Calu3 (cell line): ENCODE results near the gene HOXC4. TPM values are rescaled to one million over a fixed set of nuclear protein-coding genes. Genes with fewer than 3 reads are reported as not detected.

Experiments used
- BruUV-seq: library from RNA; stranded (reverse); fragments of 400-500 nt; replicated peaks from 2 replicates; lab custom pipeline; 2021; lab: Mats Ljungman, UMichigan
- CTCF ChIA-PET: fragments of 300-600 bp; sonication (Branson Sonifier 250); formaldehyde crosslinking; loops from one replicate; lab custom pipeline; 2022; ENCODE audit warnings: antibody characterized with exemption; lab: Charles Lee
- DNase-seq: peaks from one replicate; pipeline ENCODE4 v3.0.0; 2022
- H3K27ac Mint-ChIP-seq: one replicate; pipeline ENCODE4 v1.8.0; 2022; ENCODE audit warnings: mixed read lengths; ENCODE audit not compliant: unreplicated experiment
- H3K27me3 Mint-ChIP-seq: one replicate; pipeline ENCODE4 v1.8.0; 2022; ENCODE audit warnings: mixed read lengths; ENCODE audit not compliant: unreplicated experiment
- H3K36me3 Mint-ChIP-seq: one replicate; pipeline ENCODE4 v1.8.0; 2022; ENCODE audit warnings: mild to moderate bottlenecking, moderate library complexity, mixed read lengths; ENCODE audit not compliant: insufficient read depth, unreplicated experiment
- H3K4me1 Mint-ChIP-seq: one replicate; pipeline ENCODE4 v1.8.0; 2022; ENCODE audit warnings: mild to moderate bottlenecking, low read depth, mixed read lengths; ENCODE audit not compliant: unreplicated experiment
- H3K4me3 Mint-ChIP-seq: one replicate; pipeline ENCODE4 v1.8.0; 2022; ENCODE audit warnings: mild to moderate bottlenecking, low read depth, moderate library complexity, mixed read lengths; ENCODE audit not compliant: unreplicated experiment
- H3K9me3 Mint-ChIP-seq: one replicate; pipeline ENCODE4 v1.8.0; 2022; ENCODE audit warnings: low read depth, mixed read lengths; ENCODE audit not compliant: unreplicated experiment
- CTCF ChIP-seq: fragments of 200-600 bp; IDR thresholded peaks from one replicate; pipeline ENCODE4 v1.8.0; 2022; ENCODE audit warnings: antibody characterized with exemption; ENCODE audit not compliant: unreplicated experiment
- intact Hi-C: fragments of 100-400 bp; cut with micrococcal nuclease; formaldehyde crosslinking; loops from one replicate; pipeline ENCODE4 v1.10.0; 2022; ENCODE audit not compliant: unreplicated experiment
- total RNA-seq: library from RNA; stranded (reverse); gene quantifications from 2 replicates; pipeline ENCODE4 v1.2.3, GENCODE V29; 2022

Gene HOXC4
- total RNA-seq, 1 experiment from 2014 or later: 0.57 TPM

GRCh38 chr12:54019924-54020590 is 33.6 kb upstream of the HOXC4 start:
- intact Hi-C loops: no loop called here
- H3K36me3 Mint-ChIP-seq: peaks cover 11% of the 10 kb centered on the region
- TF ChIP-seq CTCF: no peak
- DNase-seq: no peak
- CTCF ChIA-PET: no interaction called here
- H3K4me3 Mint-ChIP-seq: no peak overlapping the region
- H3K27ac Mint-ChIP-seq: no peak overlapping the region
- no TSS peak for BruUV-seq
- H3K4me1 Mint-ChIP-seq: no peaks in the 10 kb centered on the region
- H3K9me3 Mint-ChIP-seq: no peaks in the 10 kb centered on the region
- H3K27me3 Mint-ChIP-seq: peaks cover 80% of the 10 kb centered on the region

DNA sequence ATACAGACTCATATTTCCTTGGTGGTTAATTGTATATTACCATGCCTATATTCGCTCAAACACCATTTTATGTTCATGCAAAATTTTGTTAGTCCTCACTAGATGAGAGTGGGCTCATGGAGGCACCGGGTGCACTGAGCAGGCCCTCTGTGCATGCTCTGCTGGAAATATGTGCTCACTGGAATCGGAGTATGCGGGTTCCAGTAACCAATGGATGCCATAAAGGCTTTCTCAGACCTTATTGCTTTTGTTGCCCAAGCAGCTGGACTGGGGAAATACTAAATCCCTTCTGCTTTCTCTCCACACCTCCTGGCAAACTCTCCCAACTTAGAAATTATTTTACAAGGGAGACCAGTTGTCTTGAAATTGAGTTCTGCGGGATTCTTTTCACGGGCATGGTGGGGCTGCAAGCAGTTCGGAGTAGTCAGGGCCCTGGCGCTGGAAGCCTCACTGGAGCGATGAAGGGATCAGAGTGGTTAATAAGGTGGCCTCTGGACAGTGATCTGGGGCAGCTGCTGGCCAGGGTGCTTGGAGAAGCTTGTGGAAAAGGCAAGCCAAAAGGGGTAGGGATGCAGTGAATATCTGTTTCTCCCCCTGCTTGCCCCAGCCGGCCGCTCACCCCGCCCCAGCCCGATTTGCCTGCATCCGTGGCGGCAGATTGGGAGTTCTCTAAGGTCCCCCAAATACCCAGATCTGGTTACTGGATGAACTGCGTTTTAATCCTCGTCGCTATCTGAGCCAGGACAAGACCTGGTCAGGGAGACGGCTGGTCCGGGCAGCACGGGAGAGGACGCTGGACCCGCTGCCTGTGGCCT is 32.8 kb upstream of the HOXC4 start:
- DNase-seq: no peak
- H3K4me3 Mint-ChIP-seq: no peak overlapping the region
- no peaks in the 10 kb centered on the region for H3K9me3 Mint-ChIP-seq
- no peak for TF ChIP-seq CTCF
- peaks cover 80% of the 10 kb centered on the region for H3K27me3 Mint-ChIP-seq
- no TSS peak for BruUV-seq
- H3K27ac Mint-ChIP-seq: no peak overlapping the region
- H3K36me3 Mint-ChIP-seq: peaks cover 11% of the 10 kb centered on the region
- intact Hi-C loops: no loop called here
- H3K4me1 Mint-ChIP-seq: no peaks in the 10 kb centered on the region
- CTCF ChIA-PET: no interaction called here

DNA sequence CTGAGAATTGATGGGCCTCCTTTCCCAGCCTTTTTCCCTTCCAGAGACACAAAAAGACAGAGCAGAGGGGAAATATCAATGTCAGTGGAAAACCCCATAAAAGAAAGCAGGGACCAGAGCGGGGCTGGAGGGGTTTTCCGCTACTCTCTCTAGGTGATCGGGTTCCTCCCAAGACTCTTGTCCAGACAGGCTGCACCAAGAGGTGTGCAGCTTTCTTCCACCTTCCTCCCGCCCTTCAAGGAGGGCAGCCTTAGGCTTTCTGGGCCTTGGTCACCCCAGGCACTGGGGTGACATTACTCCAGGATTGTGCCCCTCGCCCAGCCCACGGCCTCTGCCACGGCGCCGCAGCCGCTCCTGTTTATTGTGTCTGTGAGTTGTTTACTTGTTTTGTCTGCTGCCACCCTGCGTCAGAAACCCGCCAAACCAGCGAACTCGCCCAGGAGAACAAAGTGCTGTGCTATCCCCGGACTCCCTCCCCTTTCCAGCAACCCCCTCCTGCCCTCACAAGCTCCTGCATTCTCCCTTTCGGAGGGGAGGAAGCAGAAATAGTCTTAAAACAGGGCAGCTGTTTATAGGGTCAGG is 32.1 kb upstream of the HOXC4 start:
- no peaks in the 10 kb centered on the region for H3K4me1 Mint-ChIP-seq
- intact Hi-C loops: no loop called here
- CTCF ChIA-PET: interaction anchor here (0.6 to 1.0 kb wide), 3 partner anchors 9 to 1710 kb away, joined by 3 to 4 read pairs (median 3); no protein-coding TSS in a partner anchor
- H3K9me3 Mint-ChIP-seq: no peaks in the 10 kb centered on the region
- H3K4me3 Mint-ChIP-seq: no peak overlapping the region
- H3K27ac Mint-ChIP-seq: no peak overlapping the region
- peaks cover 87% of the 10 kb centered on the region for H3K27me3 Mint-ChIP-seq
- no TSS peak for BruUV-seq
- TF ChIP-seq CTCF: no peak
- peaks cover 11% of the 10 kb centered on the region for H3K36me3 Mint-ChIP-seq
- peak; percentile 32 for DNase-seq

GRCh38 chr12:54022960-54023884 is 30.4 kb upstream of the HOXC4 start:
- intact Hi-C loops: no loop called here
- no peak for DNase-seq
- Mint-ChIP-seq H3K27me3 (peaks cover 90% of the 10 kb centered on the region), H3K4me1 (no peaks in the 10 kb centered on the region), H3K9me3 (no peaks in the 10 kb centered on the region), H3K36me3 (peaks cover under 1% of the 10 kb centered on the region), H3K4me3 (no peak overlapping the region), H3K27ac (no peak overlapping the region)
- TF ChIP-seq CTCF: no peak
- CTCF ChIA-PET: interaction anchor here (0.6 to 1.6 kb wide), 4 partner anchors 9 to 1519 kb away, joined by 3 to 5 read pairs (median 3); partner anchors contain the start of gene HOXC5
- no TSS peak for BruUV-seq
